HEK293 (cell line): Measurements from ENCODE around the gene ASTN2.

Experiments used
- CTCF ChIA-PET: fragments of 350-600 bp; formaldehyde crosslinking; extraction: SDS; loops from one replicate; lab custom pipeline; 2021; ENCODE audit warnings: antibody characterized with exemption; lab: Yijun Ruan, JAX
- POLR2A ChIA-PET: fragments of 300-600 bp; formaldehyde crosslinking; extraction: SDS; loops from one replicate; lab custom pipeline; 2020; ENCODE audit warnings: antibody characterized with exemption, inconsistent platforms; lab: Yijun Ruan, JAX
- H3K27ac ChIP-seq: fragments of 200-500 bp; sonication (Bioruptor generic); 2 replicates; pipeline ENCODE4 v1.5.1; 2014; ENCODE audit warnings: low read depth, low read length, control low read depth, inconsistent platforms; ENCODE audit errors: extremely low read depth
- H3K36me3 ChIP-seq, 2 experiments: fragments of 200-500 bp in 1 of 2; sonication (Bioruptor generic) in 1 of 2; 1 replicate in 1 of 2; 2 replicates in 1 of 2; pipeline ENCODE4 v1.5.1; 2014 to 2017; ENCODE audit warnings: inconsistent platforms in 2 of 2, low read length in 2 of 2; ENCODE audit not compliant: control insufficient read depth in 2 of 2, insufficient read depth in 1 of 2
- H3K4me1 ChIP-seq: fragments of 200-500 bp; sonication (Bioruptor generic); 2 replicates; pipeline ENCODE4 v1.5.1; 2014; ENCODE audit warnings: mild to moderate bottlenecking, low read length, inconsistent platforms; ENCODE audit not compliant: control insufficient read depth, insufficient read depth
- H3K4me3 ChIP-seq: 2 replicates; pipeline ENCODE4 v1.5.1; 2011; ENCODE audit warnings: low read depth, mild to moderate bottlenecking, control low read depth, low read length, moderate library complexity
- H3K9me3 ChIP-seq: fragments of 200-500 bp; sonication (Bioruptor generic); 2 replicates; pipeline ENCODE4 v1.5.1; 2014; ENCODE audit warnings: low read depth, low read length, inconsistent platforms; ENCODE audit not compliant: control insufficient read depth, insufficient read depth
- GLI2 ChIP-seq: fragments of 450-650 bp; formaldehyde crosslinking; IDR thresholded peaks from 2 replicates; pipeline ENCODE4; 2017; ENCODE audit warnings: missing biosample characterization, missing genetic modification characterization, low read depth, borderline replicate concordance
- GLIS1 ChIP-seq: fragments of 450-650 bp; formaldehyde crosslinking; IDR thresholded peaks from 2 replicates; pipeline ENCODE4 v1.5.1; 2016; ENCODE audit warnings: missing biosample characterization, missing genetic modification characterization
- KLF17 ChIP-seq: fragments of 450-650 bp; formaldehyde crosslinking; IDR thresholded peaks from 2 replicates; pipeline ENCODE4 v1.5.1; 2016; ENCODE audit warnings: missing biosample characterization, missing genetic modification characterization
- MEIS1 ChIP-seq: sonication (generic); formaldehyde crosslinking; IDR thresholded peaks from 2 replicates; pipeline ENCODE4 v1.8.1; 2022; ENCODE audit warnings: missing genetic modification reagents, mild to moderate bottlenecking, borderline replicate concordance
- PRDM1 ChIP-seq: fragments of 450-650 bp; formaldehyde crosslinking; IDR thresholded peaks from 2 replicates; pipeline ENCODE4; 2016; ENCODE audit warnings: missing biosample characterization, missing genetic modification characterization
- TRIM28 ChIP-seq: IDR thresholded peaks from 2 replicates; pipeline ENCODE4 v1.6.1; 2011; ENCODE audit warnings: low read length, control low read depth, borderline replicate concordance
- TSHZ1 ChIP-seq: fragments of 450-650 bp; formaldehyde crosslinking; IDR thresholded peaks from 2 replicates; pipeline ENCODE4 v1.5.1; 2016; ENCODE audit warnings: missing biosample characterization, missing genetic modification characterization, borderline replicate concordance
- WT1 ChIP-seq: fragments of 450-650 bp; formaldehyde crosslinking; IDR thresholded peaks from 2 replicates; pipeline ENCODE4 v1.5.1; 2016; ENCODE audit warnings: missing biosample characterization, missing genetic modification characterization
- ZEB2 ChIP-seq: fragments of 450-650 bp; formaldehyde crosslinking; IDR thresholded peaks from 2 replicates; pipeline ENCODE4 v1.5.1; 2016; ENCODE audit warnings: missing biosample characterization, missing genetic modification characterization
- ZNF155 ChIP-seq: fragments of 450-650 bp; formaldehyde crosslinking; IDR thresholded peaks from 2 replicates; pipeline ENCODE4 v1.5.1; 2016; ENCODE audit warnings: missing biosample characterization, missing genetic modification characterization
- ZNF24 ChIP-seq: fragments of 450-650 bp; formaldehyde crosslinking; IDR thresholded peaks from 2 replicates; pipeline ENCODE4 v1.5.1; 2016; ENCODE audit warnings: missing biosample characterization, missing genetic modification characterization
- ZNF366 ChIP-seq: fragments of 450-650 bp; formaldehyde crosslinking; conservative IDR thresholded peaks from 2 replicates; pipeline ENCODE4 v1.5.1; 2016; ENCODE audit warnings: missing biosample characterization, missing genetic modification characterization
- ZNF48 ChIP-seq: fragments of 450-650 bp; formaldehyde crosslinking; IDR thresholded peaks from 2 replicates; pipeline ENCODE4 v1.5.1; 2016; ENCODE audit warnings: missing biosample characterization, missing genetic modification characterization
- ZNF549 ChIP-seq: fragments of 450-650 bp; IDR thresholded peaks from 2 replicates; pipeline ENCODE4 v1.5.1; 2018; ENCODE audit warnings: missing biosample characterization, missing genetic modification characterization, mild to moderate bottlenecking, inconsistent platforms, moderate library complexity
- ZNF677 ChIP-seq: fragments of 450-650 bp; IDR thresholded peaks from 2 replicates; pipeline ENCODE4 v1.5.0; 2018; ENCODE audit warnings: missing biosample characterization, mild to moderate bottlenecking, missing genetic modification characterization, moderate library complexity
- ZNF791 ChIP-seq: fragments of 450-650 bp; formaldehyde crosslinking; IDR thresholded peaks from 2 replicates; pipeline ENCODE4 v1.5.1; 2016; ENCODE audit warnings: missing biosample characterization, missing genetic modification characterization
- ZNF792 ChIP-seq: fragments of 450-650 bp; formaldehyde crosslinking; IDR thresholded peaks from 2 replicates; pipeline ENCODE4 v1.5.1; 2016; ENCODE audit warnings: missing biosample characterization, missing genetic modification characterization
- ZSCAN5A ChIP-seq: fragments of 450-650 bp; formaldehyde crosslinking; IDR thresholded peaks from 2 replicates; pipeline ENCODE4 v1.5.1; 2016; ENCODE audit warnings: missing biosample characterization, missing genetic modification characterization

ASTN2 gene

GRCh38 chr9:116496167-116496566 is 918.7 kb downstream of the ASTN2 start:
- H3K36me3 ChIP-seq = no peaks in the 10 kb centered on the region
- H3K4me3 ChIP-seq = no peak overlapping the region
- no peak overlapping the region for H3K27ac ChIP-seq
- POLR2A ChIA-PET = no interaction called here
- no peaks in the 10 kb centered on the region for H3K9me3 ChIP-seq
- no peaks in the 10 kb centered on the region for H3K4me1 ChIP-seq
- TF ChIP-seq ZNF155 (no peak), GLI2 (tag by site-specific recombination) (no peak), ZNF791 (tag by site-specific recombination) (no peak), ZNF24 (tag by site-specific recombination) (no peak), ZNF549 (tag by site-specific recombination) (no peak), TSHZ1 (tag by site-specific recombination) (no peak), KLF17 (tag by site-specific recombination) (no peak)
- CTCF ChIA-PET = interaction anchor here (0.6 to 2.0 kb wide), 13 partner anchors 11 to 904 kb away, joined by 3 to 10 read pairs (median 4); no protein-coding TSS in a partner anchor

GRCh38 chr9:116495725-116496124 is 919.1 kb downstream of the ASTN2 start:
- no peak for TF ChIP-seq WT1 (tag by site-specific recombination)
- TF ChIP-seq TRIM28 = no peak
- no peak for TF ChIP-seq ZNF677 (tag by site-specific recombination)
- TF ChIP-seq ZEB2 (tag by site-specific recombination) = no peak
- no peak for TF ChIP-seq GLIS1 (tag by site-specific recombination)
- TF ChIP-seq ZNF48 (tag by site-specific recombination) = no peak
- TF ChIP-seq ZSCAN5A (tag by site-specific recombination) = no peak
- TF ChIP-seq MEIS1 (CRISPR knock-in tag) = no peak
- TF ChIP-seq ZNF366 = no peak
- TF ChIP-seq PRDM1 (tag by site-specific recombination) = no peak
- no peak for TF ChIP-seq ZNF792 (tag by site-specific recombination)
- ChIA-PET CTCF (interaction anchor here (0.6 to 2.0 kb wide), 24 partner anchors 9 to 904 kb away, joined by 3 to 10 read pairs (median 4); no protein-coding TSS in a partner anchor), POLR2A (no interaction called here)
- no peaks in the 10 kb centered on the region for H3K9me3 ChIP-seq
- no peak overlapping the region for H3K27ac ChIP-seq
- H3K36me3 ChIP-seq = no peaks in the 10 kb centered on the region
- H3K4me3 ChIP-seq = no peak overlapping the region
- no peaks in the 10 kb centered on the region for H3K4me1 ChIP-seq
